ENCODE measurements around the gene MOGAT3.

Gene MOGAT3

DNA sequence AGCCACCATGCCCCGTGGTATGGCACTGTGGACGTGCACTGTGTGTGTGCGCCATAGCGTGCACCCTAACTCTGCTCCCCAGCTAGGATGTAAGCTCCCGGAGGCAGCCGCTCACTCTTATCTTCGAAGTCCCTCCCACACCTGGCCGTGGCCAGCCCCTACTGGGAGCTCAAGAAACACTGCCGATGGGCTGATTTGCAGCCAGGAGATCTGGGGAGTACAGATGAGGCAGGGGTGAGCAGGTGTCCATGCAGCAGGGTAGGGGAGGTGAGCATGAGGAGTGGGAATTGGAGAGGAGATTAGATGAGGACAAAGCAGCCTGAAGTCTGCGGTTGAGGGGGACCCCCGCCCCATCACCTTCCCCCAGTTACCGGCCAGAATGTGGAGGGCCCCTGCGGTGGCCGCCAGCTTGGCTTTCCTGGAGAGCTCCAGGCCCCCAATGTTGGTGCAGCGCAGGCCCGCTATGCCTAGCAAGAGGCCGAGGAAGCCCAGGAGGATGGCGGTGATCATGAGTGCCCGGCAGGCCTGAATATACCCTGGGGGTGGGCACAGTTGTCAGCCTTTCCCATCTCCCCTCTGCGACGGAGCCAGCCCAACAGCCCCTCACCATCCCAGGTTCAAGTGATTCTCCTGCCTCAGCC is 33.2 kb upstream of the MOGAT3 start:
- DNase-seq (ENCODE audit: low read depth), result no peak

DNA sequence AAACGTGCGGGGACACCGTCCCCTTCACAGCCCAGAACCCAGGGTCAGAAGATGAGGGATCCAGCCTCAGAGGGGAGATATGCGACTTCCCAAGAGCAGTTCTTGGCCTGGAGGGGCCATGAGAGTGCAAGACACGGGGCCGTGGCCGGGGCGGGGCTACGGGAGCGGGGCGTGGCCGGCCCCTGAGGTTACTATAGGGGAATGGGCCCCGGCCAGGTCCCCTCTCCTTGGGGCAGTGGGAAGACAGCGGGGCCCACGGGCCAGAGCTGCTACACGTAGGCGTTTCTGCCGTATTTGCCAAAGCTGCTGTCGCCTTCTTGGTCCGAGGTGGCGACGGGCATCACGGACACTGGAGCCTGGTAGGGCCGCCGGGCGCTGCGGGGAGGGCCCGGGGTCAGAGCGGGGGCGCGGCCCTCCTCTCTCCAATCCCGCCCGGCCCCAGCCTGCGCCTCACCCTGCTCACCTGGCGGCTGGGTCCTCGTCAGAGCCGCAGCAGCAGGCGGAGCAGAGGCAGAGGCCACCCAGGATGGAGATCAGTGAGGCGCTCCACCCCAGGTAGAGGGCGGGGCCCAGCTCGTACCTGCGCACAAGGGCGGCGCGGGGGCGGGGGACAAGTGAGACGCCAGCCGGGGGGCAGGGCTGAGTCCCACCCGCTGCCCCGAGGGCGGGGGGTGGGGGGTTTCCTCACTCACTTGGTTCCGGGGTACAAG is 31.5 kb upstream of the MOGAT3 start:
- no peak for DNase-seq (ENCODE audit: low read depth)

DNA sequence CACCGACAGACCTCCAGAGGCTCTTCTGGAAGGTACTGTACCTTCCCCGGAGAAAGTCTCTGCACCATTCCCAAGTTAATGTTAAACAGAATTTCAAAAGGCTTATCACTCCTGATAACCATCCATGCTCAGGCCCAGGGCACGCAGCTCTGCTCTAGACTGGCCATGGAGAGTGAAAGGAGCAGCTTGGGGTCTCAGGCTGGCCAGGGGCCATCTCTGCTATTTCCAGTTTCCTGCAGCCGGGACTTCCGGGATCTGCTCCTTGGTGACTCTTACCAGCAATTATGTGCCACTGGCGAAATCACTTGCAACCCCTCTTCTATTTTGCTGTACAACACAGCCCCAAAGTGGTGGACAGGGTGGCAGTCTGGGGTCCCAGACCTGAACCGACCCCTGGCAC is 30.8 kb upstream of the MOGAT3 start:
- DNase-seq (ENCODE audit: low read depth), result no peak

DNA sequence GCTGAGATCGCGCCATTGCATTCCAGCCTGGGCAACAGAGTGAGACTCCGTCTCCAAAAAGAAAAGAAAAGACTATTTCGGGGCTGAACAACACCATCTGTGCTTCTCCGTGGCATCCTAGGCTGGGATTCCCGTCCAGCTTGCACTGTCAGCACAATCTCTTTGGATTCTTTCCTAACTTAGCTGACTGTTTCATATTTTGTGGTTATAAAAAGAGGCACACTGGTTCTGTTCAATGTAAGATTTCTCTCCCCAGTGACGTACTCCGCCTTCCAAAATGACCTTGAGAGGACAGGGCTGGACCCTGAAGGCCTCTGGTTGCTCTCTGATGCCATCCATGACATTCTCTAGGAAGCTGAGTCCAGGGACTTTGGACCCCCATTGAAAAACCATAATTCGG is 25.9 kb upstream of the MOGAT3 start:
- DNase-seq (ENCODE audit: low read depth), result peak; percentile 71

DNA sequence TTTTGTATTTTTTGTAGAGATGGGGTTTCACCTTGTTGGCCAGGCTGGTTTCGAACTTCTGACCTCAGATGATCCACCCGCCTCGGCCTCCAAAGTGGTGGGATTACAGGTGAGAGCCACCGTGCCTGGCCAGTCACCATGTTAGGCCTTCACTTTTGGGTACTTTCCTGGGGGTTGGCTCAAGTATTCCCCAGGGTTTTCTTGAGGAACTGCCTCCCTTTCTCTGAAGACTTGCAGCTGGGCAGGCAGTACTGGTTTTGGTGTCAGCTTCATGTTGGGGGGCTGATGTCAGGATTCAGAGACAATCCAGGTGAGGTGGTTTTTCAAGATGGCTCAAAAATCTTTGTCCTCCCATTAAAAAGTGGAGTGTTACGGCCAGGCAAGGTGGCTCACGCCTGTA is 24.8 kb upstream of the MOGAT3 start:
- DNase-seq (ENCODE audit: low read depth), result no peak

DNA sequence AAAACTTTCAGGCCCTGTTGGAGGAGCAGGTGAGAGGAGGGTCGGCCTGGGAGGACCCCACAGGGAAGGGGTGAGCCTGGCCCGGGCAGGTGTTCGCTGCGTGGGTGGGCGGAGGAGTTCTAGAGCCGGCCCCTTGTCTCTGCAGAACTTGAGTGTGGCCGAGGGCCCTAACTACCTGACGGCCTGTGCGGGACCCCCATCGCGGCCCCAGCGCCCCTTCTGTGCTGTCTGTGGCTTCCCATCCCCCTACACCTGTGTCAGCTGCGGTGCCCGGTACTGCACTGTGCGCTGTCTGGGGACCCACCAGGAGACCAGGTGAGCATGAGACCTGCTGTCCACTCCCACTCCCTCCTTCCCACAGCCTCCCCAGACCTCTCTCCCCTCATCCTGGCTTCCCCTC is 22.7 kb upstream of the MOGAT3 start:
- no peak for DNase-seq (ENCODE audit: low read depth)

DNA sequence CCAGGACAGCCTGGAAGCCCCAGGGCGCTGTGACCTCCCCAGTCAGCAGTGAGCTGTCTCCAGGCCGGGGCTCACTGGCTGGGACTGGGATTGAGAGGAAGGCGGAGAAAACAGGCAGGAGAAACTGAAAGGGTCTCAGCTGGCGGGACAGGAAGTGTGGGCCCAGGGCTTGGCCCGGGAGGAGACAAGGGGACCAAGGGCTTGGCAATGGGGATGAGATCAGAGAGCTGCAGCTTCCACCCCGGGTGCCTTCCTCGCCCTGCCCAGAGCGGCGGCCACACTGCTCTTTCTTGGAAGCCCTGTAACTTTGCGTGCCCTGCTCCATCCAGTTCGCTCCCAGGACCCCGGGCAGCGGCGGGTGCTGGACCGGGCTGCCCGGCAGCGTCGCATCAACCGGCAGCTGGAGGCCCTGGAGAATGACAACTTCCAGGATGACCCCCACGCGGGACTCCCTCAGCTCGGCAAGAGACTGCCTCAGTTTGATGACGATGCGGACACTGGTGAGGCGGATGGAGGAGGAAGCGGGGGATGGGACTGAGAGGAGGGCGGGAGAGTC is 21.5 kb upstream of the MOGAT3 start:
- no peak for DNase-seq (ENCODE audit: low read depth)

DNA sequence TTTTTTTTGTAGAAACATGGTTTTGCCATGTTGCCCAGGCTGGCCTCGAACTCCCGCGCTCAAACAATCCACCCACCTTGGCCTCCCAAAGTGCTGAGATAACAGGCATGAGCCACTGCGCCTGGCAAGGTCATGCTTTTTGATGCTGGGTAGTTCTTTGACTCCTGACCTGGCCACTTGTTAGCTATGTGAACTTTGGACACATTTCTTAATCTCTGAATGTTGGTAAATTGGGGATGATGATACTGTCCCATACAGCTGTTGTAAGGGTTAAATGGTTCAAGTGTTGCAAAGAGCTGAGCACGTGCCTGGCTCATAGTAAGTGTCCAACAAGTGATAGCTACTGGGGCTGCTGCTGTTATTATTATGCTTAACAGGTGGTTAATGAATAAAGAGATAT is 19.5 kb upstream of the MOGAT3 start:
- no peak for DNase-seq (ENCODE audit: low read depth)

DNA sequence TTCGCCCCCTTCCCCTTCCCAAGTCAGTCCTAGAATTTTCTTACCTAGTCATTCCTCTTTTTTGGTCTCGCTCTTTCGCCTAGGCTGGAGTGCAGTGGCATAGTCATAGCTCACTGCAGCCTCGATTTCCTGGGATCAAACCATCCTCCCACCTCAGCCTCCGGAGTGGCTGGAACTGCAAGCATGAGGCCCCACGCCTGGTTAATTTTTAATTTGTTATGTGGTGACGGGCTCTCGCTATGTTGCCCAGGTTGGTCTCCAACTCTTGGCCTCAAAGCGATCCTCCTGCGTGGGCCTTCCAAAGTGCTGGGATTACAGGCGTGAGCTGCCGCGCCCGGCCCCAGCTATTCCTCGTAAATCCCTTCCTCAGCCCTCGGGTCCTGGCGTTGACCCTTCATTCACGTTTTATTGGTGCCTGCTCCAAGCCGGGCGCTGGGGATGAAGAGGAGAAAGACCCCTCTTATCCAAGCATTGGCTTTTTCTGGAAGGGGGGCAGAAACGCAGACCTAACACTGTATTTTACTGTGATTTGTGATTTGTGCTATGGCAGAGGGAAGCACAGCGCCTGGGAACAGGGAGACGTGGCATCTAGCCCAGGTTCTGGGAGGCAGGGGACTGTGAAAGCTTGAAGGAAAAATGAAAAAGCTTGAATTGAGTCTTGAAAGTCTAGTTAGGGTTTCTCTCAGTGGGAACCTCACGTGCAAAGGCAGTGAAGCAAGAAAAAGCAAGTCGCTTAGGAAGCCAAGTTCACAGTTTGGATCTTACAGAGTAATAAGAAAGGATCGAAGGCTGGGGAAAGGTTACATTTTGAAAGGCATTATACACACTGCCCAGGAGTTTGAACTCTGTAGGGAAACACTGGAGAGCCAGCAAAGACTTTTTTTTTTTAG is 17.6 kb upstream of the MOGAT3 start:
- no peak for DNase-seq (ENCODE audit: low read depth)

DNA sequence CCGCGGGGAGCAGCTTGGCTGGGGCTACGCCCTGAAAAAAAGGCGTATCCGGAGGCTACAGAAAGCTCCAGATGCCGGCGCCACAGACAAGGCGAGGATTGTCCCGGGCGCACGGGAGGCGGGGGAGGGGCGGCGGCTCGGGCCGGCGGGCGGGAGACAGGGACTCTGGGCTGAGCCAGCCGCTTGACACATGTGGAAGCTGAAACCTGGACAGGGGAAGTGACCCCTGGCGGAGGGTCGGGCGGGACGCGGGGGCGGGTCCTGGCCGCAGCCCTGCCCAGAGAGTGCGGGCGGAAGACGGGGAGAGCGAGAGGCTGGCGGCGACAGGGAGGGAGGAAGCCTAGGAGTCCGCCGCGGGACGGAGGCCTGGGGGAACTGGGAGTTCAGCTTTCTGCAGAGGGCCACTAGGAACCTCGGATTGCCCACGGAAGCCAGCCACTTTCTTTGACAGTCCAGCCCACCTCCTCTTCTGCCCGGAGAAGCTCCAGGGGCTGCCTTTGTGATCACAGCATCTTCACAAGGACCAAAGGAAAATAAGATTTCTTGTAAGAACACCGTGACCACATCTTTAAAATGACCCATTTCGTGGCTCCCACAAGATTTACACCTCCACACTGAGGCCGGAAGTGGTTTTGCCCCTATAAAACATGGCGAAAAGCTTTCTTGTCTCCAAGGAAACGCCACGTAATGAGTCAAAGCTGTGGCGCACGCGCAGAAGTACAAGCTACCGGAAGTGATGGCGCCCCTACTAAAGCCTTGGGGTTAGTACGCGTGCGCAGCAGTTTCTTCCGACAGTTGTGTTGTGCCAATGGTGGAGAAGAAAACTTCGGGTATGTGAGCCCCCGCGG is 16.8 kb upstream of the MOGAT3 start, which contains the start of the genes PLOD3 and ZNHIT1:
Gene PLOD3, minus strand, starts transcription at position 194 of the 848 bp plus-strand sequence. CDS start 307 bp downstream, outside the sequence.
Gene ZNHIT1, plus strand, starts transcription at position 778 of the 848 bp plus-strand sequence. Its CDS starts 31 bp downstream, at position 809.
- peak; percentile 94 for DNase-seq (ENCODE audit: low read depth)

DNA sequence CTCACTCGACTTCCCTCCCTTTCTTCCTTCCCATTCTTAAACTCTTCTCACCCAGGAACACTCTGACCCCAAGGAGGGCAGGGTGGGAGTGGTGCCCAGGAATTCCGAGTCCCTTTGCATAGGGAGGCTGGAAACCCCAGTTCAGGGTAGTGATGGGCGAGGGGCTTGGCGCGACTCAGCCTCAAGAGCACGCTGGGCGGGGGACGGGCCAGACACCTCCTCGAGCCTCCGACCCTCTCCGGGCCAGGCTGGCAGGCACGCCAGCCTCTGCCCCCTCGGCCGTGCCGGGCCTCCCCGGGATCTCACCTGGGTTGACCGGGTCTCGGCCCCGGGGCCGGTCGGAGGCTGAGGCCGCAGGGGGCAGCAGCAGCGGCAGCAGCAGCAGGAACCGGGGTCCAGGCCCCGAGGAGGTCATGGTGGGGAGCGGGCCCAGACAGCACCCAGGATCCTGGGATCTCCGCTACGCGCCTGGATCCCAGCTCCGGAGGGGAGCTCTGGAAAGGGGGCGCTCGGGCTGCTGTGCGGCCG is 16.1 kb upstream of the MOGAT3 start:
- DNase-seq (ENCODE audit: low read depth), result no peak

DNA sequence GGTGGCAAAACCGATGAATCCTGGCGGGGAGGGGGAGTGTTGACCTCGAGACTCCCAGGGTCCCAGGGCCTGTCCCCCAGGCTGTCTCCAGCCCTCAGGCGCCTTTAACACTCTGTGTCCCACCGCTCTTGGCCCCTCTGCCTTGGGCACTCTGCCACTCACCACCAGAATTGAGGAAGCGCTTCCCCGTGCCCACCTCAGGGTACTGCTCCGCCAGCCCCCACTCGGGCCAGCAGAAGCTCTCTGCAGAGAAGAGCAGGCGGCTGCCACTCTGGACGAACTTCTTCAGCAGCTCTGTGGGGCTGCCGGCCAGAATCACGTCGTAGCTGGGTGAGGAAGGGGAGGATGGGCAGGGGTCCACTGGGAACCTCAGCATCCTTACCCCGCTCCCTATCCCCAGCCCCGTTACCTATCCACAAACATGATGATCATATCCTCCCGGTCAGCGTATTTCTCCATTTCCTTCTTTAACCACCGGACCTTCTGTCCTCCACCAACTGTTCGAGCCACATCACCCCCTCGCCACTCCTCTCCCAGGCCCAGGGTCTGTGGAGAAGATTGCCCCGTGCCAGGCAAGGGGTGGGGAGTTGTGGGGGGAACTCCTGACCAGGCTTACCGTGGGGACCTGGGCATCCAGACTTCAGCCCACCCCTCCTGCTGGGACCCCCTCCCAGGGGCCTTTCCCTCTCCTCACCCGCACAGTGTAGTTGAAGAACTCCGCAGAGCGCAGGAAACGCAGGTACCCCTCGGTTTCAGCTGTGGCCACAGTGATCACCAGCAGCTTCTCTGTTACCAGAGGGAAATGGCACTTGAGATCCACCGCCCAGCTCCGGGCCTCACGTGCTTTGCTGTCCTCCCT is 15.4 kb upstream of the MOGAT3 start:
- DNase-seq (ENCODE audit: low read depth), result no peak

DNA sequence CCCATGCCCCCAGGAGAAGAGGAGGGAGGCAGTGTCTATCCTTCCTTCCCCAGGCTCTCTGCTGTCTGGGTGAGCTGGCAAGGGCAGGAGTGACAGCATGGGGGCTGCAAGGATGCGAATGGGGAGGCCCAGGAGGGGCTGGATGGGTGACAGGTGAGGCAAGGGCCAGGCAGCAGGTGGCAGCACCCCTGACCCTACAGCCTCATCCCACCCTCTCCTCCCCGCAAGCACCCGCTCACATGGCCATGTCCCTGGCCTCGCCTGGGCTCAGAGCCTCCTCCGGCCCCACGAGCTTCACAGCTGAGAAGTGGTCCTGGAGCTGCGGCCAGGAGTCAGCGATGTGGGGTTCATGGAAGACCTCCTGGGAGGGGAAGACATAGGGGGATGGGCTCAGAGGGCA is 11.2 kb upstream of the MOGAT3 start:
- no peak for DNase-seq (ENCODE audit: low read depth)

DNA sequence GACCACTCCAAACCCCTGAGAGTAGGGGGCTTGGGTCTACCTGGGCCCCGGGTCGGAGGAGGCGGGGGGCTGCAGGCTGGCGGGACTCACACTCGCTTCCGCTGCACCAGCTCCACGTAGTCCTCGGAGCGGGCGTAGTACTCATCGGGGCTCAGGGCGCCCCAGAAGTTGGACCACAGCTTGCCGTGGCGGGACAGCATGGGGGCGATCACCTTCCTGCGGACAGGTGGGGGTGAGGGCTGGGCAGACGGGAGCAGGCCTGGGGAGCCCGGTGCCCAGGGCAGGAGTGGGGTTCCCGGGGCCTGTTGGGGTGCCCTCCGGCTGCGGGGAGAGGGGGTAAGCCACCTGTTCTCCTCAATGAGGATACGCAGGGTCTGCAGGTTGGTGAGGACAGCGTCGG is 10.7 kb upstream of the MOGAT3 start:
- no peak for DNase-seq (ENCODE audit: low read depth)

DNA sequence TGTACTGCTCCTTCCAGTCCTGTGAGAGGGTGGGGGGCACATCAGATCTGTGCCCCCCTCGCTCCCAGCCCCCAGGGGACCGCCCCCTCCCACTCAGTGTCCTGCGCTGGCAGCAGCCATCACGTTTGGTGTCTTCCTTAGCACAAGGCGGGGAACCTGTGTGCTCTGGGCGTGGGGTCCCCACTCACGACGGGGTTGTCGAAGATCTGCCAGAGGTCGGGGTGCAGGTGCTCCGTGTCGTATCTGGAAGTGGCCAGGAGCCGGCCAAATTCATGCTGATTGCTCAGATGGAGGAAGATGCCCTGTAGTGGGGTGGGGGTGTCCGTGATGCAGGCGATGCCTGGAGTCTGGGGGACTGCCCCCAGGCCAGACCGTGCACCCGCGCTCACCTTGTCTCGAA is 9.3 kb upstream of the MOGAT3 start:
- no peak for DNase-seq (ENCODE audit: low read depth)

DNA sequence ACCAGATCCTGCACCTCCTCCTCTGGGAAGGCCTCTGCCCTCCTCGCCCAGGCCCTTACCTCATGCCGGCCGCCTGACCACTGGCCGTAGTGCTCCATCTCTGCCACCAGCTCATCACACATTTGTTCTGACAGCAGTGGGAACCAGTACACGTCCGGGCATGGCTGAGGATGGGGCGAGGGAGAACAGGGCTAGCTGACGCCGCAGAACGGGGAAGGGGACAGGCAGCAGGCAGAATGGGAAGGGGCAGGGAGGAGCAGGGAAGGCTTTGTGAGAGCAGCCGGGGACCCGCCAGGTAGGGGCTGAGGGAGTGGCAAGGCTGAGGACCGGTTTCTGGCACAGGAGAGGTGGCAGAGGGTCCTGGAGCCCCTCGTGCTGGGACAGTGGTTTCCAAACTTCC is 8.0 kb upstream of the MOGAT3 start:
- DNase-seq (ENCODE audit: low read depth), result no peak

DNA sequence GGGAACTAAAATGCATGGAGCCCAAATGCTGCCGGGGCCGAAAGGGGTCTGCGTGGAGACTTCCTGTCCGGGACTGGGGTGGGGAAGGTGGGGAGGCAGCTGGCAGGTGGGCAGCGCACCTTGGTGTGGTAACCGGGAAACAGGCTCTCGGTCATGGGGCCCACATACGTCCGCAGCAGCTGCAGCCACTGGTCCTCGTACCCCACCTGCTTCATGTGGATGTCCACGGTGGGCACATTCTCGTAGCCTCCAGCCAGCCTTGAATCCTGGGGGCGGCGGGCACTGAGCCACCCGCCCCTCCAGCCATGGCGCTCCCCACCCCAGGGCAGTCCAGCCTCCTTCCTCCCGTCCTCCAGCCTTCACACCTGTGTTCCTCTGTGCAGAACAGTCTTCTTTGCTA is 6.6 kb upstream of the MOGAT3 start:
- DNase-seq (ENCODE audit: low read depth), result no peak

DNA sequence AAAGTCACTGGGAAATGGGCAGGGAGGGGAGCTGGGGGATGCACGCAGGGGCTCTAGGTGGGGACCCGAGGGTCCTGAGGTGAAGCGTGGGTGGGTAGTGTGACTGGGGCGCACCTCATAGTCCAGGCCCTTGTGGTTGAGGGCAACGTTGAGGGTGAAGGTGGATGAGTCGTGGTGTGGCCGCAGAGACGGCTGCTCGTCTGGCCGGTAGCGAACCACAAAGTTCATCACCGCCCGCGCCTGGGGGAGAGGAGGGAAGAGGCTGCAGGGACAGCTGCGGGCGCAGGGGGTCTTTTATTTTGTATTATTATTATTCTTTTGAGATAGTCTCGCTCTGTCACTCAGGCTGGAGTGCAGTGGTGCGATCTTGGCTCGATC is 5.8 kb upstream of the MOGAT3 start:
- no peak for DNase-seq (ENCODE audit: low read depth)

DNA sequence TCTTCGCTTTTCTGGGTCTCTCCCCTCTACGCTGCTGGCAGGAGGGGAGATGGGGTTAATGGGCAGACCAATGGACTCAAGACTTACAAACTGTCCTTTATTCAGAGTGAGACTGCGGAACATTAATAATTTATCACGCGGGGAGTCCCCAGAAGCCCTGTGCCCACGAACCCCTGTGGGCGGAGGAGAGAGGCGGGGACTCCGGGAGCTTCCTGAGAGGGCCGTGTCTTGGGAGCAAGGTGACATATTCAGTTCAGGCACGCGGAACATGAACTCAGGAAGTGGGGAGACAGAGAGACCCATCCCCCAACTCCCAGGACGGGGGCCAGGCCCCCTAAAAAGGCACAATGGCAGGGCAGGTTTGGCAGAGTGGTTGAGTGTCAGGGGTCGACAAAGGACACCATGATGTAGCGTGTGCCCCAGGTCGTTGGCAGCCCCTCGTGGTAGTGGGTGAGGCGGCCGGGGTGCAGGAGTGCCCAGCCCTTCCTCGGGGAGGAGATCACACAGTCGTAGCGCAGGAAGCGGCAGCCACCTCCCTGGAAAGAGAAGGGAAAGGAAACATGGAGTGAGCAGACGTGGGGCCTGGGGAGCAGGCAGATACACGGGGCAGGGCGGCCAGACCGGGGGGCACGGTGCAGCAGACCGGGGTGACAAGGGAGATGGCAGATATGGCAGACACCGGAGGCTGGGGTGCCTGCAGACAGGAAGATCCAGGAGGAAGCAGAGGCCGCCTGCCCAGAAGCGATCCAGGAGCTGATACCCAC is 5.2 kb upstream of the MOGAT3 start:
- DNase-seq (ENCODE audit: low read depth), result no peak

Measured in amniotic epithelial cell (primary cell).